HG02678 (cell line): ENCODE results near the gene MGRN1.

Source experiments
- ATAC-seq: cut with Tn5 transposase; IDR thresholded peaks from one replicate; pipeline ENCODE4 v1.9.1; 2021; ENCODE audit warnings: mild to moderate bottlenecking, moderate library complexity; ENCODE audit not compliant: unreplicated experiment

The MGRN1 gene

GRCh38 chr16:4667203-4667963 is 42.8 kb downstream of the MGRN1 start:
- no peak for ATAC-seq

GRCh38 chr16:4668313-4668960 is 43.8 kb downstream of the MGRN1 start:
- no peak for ATAC-seq

GRCh38 chr16:4673387-4674046 is 48.9 kb downstream of the MGRN1 start:
- no peak for ATAC-seq

GRCh38 chr16:4674926-4675530 is 50.4 kb downstream of the MGRN1 start:
- ATAC-seq = no peak

- no peak for ATAC-seq
These were observed 51.5 kb downstream of the MGRN1 start for GRCh38 chr16:4675864-4676786.

- no peak for ATAC-seq
These were observed 52.2 kb downstream of the MGRN1 start for GRCh38 chr16:4676831-4677230.

GRCh38 chr16:4677390-4677789 is 52.8 kb downstream of the MGRN1 start:
- no peak for ATAC-seq

GRCh38 chr16:4677994-4678393 is 53.4 kb downstream of the MGRN1 start:
- ATAC-seq = no peak

- ATAC-seq = no peak
These were observed 54.0 kb downstream of the MGRN1 start for GRCh38 chr16:4678596-4678995.

- no peak for ATAC-seq
These were observed 54.7 kb downstream of the MGRN1 start for GRCh38 chr16:4679156-4679849.

- ATAC-seq = no peak
These were observed 55.4 kb downstream of the MGRN1 start for GRCh38 chr16:4679850-4680636.

- ATAC-seq = no peak
These were observed 56.2 kb downstream of the MGRN1 start for GRCh38 chr16:4680673-4681470.

GRCh38 chr16:4681471-4682083 is 57.0 kb downstream of the MGRN1 start:
- no peak for ATAC-seq

GRCh38 chr16:4682084-4682591 is 57.5 kb downstream of the MGRN1 start:
- no peak for ATAC-seq

- ATAC-seq = no peak
These were observed 58.1 kb downstream of the MGRN1 start for GRCh38 chr16:4682616-4683254.

- ATAC-seq = no peak
These were observed 58.8 kb downstream of the MGRN1 start for GRCh38 chr16:4683255-4684057.
